GM18511 (cell line): ENCODE data around the gene CLEC20A.
A peak's percentile ranks its signal among the peaks of the same experiment; 100 is the strongest.

Source experiments
- ATAC-seq: cut with Tn5 transposase; IDR thresholded peaks from one replicate; pipeline ENCODE4 v1.9.1; 2021; ENCODE audit warnings: mild to moderate bottlenecking, moderate library complexity; ENCODE audit not compliant: unreplicated experiment

Gene CLEC20A

GRCh38 chr1:178496410-178497135 lies at the start of gene CLEC20A:
CLEC20A (minus strand) TSS chr1:178496964; CDS start chr1:178496939, 25 bp downstream.
- ATAC-seq: no peak

GRCh38 chr1:178544531-178544930 lies 47.8 kb upstream of the CLEC20A start:
- ATAC-seq: no peak

- ATAC-seq: peak; percentile 50
These were observed 46.5 kb upstream of the CLEC20A start for GRCh38 chr1:178543290-178543607.

GRCh38 chr1:178542554-178543289 lies 46.0 kb upstream of the CLEC20A start:
- peak; percentile 84 for ATAC-seq

- ATAC-seq: peak; percentile 52
These were observed 45.2 kb upstream of the CLEC20A start for GRCh38 chr1:178541829-178542553.

- no peak for ATAC-seq
These were observed 44.6 kb upstream of the CLEC20A start for GRCh38 chr1:178541379-178541778.

GRCh38 chr1:178540646-178541045 lies 43.9 kb upstream of the CLEC20A start:
- ATAC-seq: no peak

- ATAC-seq: no peak
These were observed 43.4 kb upstream of the CLEC20A start for GRCh38 chr1:178540204-178540603.

GRCh38 chr1:178539291-178539690 lies 42.5 kb upstream of the CLEC20A start:
- ATAC-seq: no peak

GRCh38 chr1:178538192-178538916 lies 41.6 kb upstream of the CLEC20A start:
- ATAC-seq: no peak

- ATAC-seq: no peak
These were observed 40.8 kb upstream of the CLEC20A start for GRCh38 chr1:178537382-178538090.

- ATAC-seq: no peak
These were observed 40.1 kb upstream of the CLEC20A start for GRCh38 chr1:178536844-178537371.

GRCh38 chr1:178536329-178536728 lies 39.6 kb upstream of the CLEC20A start:
- no peak for ATAC-seq

- no peak for ATAC-seq
These were observed 37.5 kb upstream of the CLEC20A start for GRCh38 chr1:178534137-178534868.

GRCh38 chr1:178533121-178533946 lies 36.6 kb upstream of the CLEC20A start:
- ATAC-seq: no peak

- ATAC-seq: peak; percentile 92
These were observed 35.6 kb upstream of the CLEC20A start for GRCh38 chr1:178532392-178532791.

GRCh38 chr1:178531887-178532286 lies 35.1 kb upstream of the CLEC20A start:
- ATAC-seq: peak; percentile 45

- ATAC-seq: no peak
These were observed 33.7 kb upstream of the CLEC20A start for GRCh38 chr1:178530502-178530901.

GRCh38 chr1:178530037-178530402 lies 33.3 kb upstream of the CLEC20A start:
- no peak for ATAC-seq
